Hematopoietic multipotent progenitor cell treated with erythropoietin and hydrocortisone succinate and interleukin-3 and kit ligand, for 17 days (in vitro differentiated cells): Measurements from ENCODE around the gene PPFIA2.

ENCODE experiments used
- DNase-seq: peaks from one replicate; pipeline ENCODE4 v3.0.0-alpha.2; 2015; ENCODE audit warnings: low spot score

PPFIA2 gene

GRCh38 chr12:81208187-81208911, 550.8 kb downstream of the PPFIA2 start:
- no peak for DNase-seq
